ENCODE results near the gene EYA2.

EYA2 gene

DNA sequence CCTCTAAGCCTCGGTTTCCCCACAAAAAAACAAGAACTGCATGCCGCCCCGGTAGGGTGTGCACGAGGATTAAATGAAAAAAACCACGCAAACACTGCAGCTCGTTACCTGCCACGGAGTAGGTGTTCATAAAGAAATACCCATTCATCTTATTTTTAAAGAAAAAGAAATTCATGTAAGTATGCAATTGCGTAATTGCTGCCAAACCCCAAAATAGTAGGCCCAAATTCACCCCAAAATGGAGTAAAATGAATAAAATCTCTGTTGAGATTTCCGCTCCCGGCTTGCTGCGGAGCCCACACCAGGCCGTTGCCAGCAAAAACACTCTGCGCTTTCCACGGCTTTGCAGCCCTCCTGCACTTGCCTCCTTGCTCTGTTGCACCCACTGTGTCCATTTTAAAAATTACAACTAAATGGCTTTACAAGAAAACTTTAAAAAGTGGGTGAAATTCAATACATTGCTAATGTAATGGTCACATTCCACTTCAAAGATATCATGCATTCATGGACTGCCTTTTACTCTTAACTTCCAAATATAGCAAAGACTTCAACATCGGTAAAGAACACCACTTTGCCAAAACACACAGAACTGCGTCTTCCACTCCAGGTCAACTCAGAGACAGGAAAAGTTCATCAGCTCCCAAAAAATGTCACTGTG, 336.9 kb downstream of the EYA2 start:
- ChIA-PET CTCF (interaction anchor here (2.0 kb wide), 1 partner anchor 19 kb away, joined by 4 read pairs; no protein-coding TSS in a partner anchor), POLR2A (no interaction called here)
- Histone ChIP-seq H3K27ac (ENCODE audit: insufficient read depth in 1 of 2, low read depth in 1 of 2, low read length in 2 of 2, poor library complexity in 1 of 2, severe bottlenecking in 2 of 2) (no peak overlapping the region), H3K4me1 (ENCODE audit: control extremely low read depth in 1 of 4, control insufficient read depth in 4 of 4, insufficient read depth in 4 of 4, low read length in 3 of 4) (no peaks in the 10 kb centered on the region), H3K27me3 (replicated peaks in 2 of 5; ENCODE audit: control insufficient read depth in 4 of 5, insufficient read depth in 5 of 5, low read length in 4 of 5) (no peaks in the 10 kb centered on the region), H3K4me3 (ENCODE audit: control insufficient read depth in 1 of 7, extremely low read depth in 1 of 7, insufficient read depth in 4 of 7, low read depth in 2 of 7, low read length in 6 of 7) (no peak overlapping the region), H3K36me3 (ENCODE audit: control insufficient read depth in 4 of 4, insufficient read depth in 4 of 4, low read length in 3 of 4) (peaks cover 42 to 96% (median 67%) of the 10 kb centered on the region in 4 experiments), H3K9me3 (ENCODE audit: control extremely low read depth in 1 of 5, control insufficient read depth in 4 of 5, insufficient read depth in 2 of 5, low read depth in 1 of 5, low read length in 4 of 5) (no peaks in the 10 kb centered on the region)
- DNase-seq, result no peak
- 97% methylated on average over 12 of the region's 16 CpGs for WGBS (ENCODE audit: insufficient coverage)

DNA sequence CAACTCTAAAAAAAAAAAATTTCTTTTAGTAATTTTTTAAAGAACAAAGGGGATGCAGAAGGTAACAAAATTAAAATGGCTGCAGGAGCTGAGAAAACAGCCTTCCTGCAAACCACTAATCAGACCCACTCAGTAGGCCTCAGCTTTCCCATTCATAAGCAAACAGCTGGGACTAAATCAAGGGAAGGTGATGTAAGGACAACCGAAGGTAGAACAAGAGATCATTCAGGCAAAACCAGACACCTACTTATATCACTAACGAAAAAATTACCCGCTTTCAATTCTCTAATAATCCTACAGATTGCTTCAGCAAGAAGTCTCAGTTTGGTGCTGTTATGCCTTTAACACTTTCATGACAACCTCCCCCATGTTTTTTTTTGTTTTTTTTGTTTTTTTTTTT, 337.9 kb downstream of the EYA2 start:
- 94% methylated on average over 3 of the region's 3 CpGs for WGBS (ENCODE audit: insufficient coverage)
- Histone ChIP-seq H3K36me3 (ENCODE audit: control insufficient read depth in 4 of 4, insufficient read depth in 4 of 4, low read length in 3 of 4) (peaks cover 37 to 95% (median 63%) of the 10 kb centered on the region in 4 experiments), H3K27ac (ENCODE audit: insufficient read depth in 1 of 2, low read depth in 1 of 2, low read length in 2 of 2, poor library complexity in 1 of 2, severe bottlenecking in 2 of 2) (no peak overlapping the region), H3K4me1 (ENCODE audit: control extremely low read depth in 1 of 4, control insufficient read depth in 4 of 4, insufficient read depth in 4 of 4, low read length in 3 of 4) (no peaks in the 10 kb centered on the region), H3K9me3 (ENCODE audit: control extremely low read depth in 1 of 5, control insufficient read depth in 4 of 5, insufficient read depth in 2 of 5, low read depth in 1 of 5, low read length in 4 of 5) (no peaks in the 10 kb centered on the region), H3K4me3 (ENCODE audit: control insufficient read depth in 1 of 7, extremely low read depth in 1 of 7, insufficient read depth in 4 of 7, low read depth in 2 of 7, low read length in 6 of 7) (no peak overlapping the region), H3K27me3 (replicated peaks in 2 of 5; ENCODE audit: control insufficient read depth in 4 of 5, insufficient read depth in 5 of 5, low read length in 4 of 5) (no peaks in the 10 kb centered on the region)
- ChIA-PET CTCF (interaction anchor here (1.0 to 2.0 kb wide), 2 partner anchors 18 to 1388 kb away, joined by 4 read pairs; no protein-coding TSS in a partner anchor), POLR2A (no interaction called here)
- DNase-seq, result no peak

DNA sequence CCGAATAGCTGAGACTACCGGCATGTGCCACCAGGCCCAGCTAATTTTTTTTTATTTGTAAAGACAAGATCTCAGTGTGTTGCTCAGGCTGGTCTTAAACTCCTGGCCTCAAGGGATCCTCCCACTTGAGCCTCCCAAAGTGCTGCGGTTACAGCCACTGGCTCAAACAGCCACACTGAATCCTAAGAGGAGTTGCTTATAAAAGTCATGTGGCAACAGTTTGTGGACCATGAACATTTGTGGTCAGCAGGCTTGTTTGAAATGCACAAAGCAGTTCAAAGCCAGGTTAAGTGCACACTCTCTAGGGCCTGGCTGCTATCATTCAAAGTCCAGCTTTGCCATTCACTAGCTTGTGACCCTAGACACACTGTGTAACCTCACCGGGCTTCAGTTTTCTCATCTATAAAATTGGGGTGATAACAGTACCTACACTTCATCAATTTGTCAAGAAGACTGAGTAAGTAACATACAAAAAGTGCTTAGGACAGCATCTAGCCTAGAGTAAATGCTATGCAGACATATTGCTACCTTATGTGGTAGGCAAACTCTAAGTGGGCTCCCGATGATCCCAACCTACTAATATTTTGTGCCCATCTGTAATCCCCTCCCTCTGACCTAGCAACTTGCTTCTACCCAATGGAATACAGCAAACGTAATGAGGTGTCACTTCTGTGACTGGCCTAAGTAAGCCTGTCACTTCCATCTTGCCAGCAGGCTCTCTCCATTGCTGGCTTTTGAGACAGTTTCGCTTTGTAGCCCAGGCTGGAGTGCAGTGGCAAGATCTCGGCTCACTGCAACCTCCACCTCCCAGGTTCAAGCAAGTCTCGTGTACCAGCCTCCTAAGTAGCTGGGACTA, 338.9 kb downstream of the EYA2 start:
- ChIA-PET POLR2A (no interaction called here), CTCF (interaction anchor here (1.0 to 2.0 kb wide), 4 partner anchors 17 to 1387 kb away, joined by 3 to 4 read pairs (median 4); no protein-coding TSS in a partner anchor)
- no peak overlapping the region for H3K27ac ChIP-seq (ENCODE audit: insufficient read depth in 1 of 2, low read depth in 1 of 2, low read length in 2 of 2, poor library complexity in 1 of 2, severe bottlenecking in 2 of 2)
- peaks cover 39 to 96% (median 66%) of the 10 kb centered on the region in 4 experiments for H3K36me3 ChIP-seq (ENCODE audit: control insufficient read depth in 4 of 4, insufficient read depth in 4 of 4, low read length in 3 of 4)
- H3K4me3 ChIP-seq (ENCODE audit: control insufficient read depth in 1 of 7, extremely low read depth in 1 of 7, insufficient read depth in 4 of 7, low read depth in 2 of 7, low read length in 6 of 7), result no peak overlapping the region
- H3K27me3 ChIP-seq (replicated peaks in 2 of 5; ENCODE audit: control insufficient read depth in 4 of 5, insufficient read depth in 5 of 5, low read length in 4 of 5), result no peaks in the 10 kb centered on the region
- H3K4me1 ChIP-seq (ENCODE audit: control extremely low read depth in 1 of 4, control insufficient read depth in 4 of 4, insufficient read depth in 4 of 4, low read length in 3 of 4), result no peaks in the 10 kb centered on the region
- no peak for DNase-seq
- H3K9me3 ChIP-seq (ENCODE audit: control extremely low read depth in 1 of 5, control insufficient read depth in 4 of 5, insufficient read depth in 2 of 5, low read depth in 1 of 5, low read length in 4 of 5), result no peaks in the 10 kb centered on the region
- WGBS (ENCODE audit: insufficient coverage), result 90% methylated on average over 5 of the region's 9 CpGs

DNA sequence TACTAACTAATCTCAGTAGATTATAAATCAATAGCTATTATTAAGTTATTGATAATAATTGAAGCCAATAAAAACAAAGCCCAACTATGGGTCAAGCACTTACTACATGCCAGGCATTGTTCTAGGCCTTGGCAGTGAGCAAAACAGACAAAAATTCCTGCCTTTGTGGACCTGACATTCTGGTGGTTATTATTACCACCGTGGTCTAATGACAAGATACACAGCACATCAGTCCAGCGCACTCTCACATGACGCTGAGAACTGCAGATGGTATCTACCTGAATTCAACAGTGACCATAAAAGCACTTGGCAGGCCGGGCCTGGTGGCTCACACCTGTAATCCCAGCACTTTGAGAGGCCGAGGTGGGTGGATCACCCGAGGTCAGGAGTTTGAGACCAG, 340.5 kb downstream of the EYA2 start:
- no peak overlapping the region for H3K4me3 ChIP-seq (ENCODE audit: control insufficient read depth in 1 of 7, extremely low read depth in 1 of 7, insufficient read depth in 4 of 7, low read depth in 2 of 7, low read length in 6 of 7)
- POLR2A ChIA-PET, result interaction anchor here (0.6 kb wide), 1 partner anchor 342 kb away, joined by 7 read pairs; no protein-coding TSS in a partner anchor
- H3K27ac ChIP-seq (ENCODE audit: insufficient read depth in 1 of 2, low read depth in 1 of 2, low read length in 2 of 2, poor library complexity in 1 of 2, severe bottlenecking in 2 of 2), result no peak overlapping the region
- H3K9me3 ChIP-seq (ENCODE audit: control extremely low read depth in 1 of 5, control insufficient read depth in 4 of 5, insufficient read depth in 2 of 5, low read depth in 1 of 5, low read length in 4 of 5), result no peaks in the 10 kb centered on the region
- peaks cover 33 to 92% (median 66%) of the 10 kb centered on the region in 4 experiments for H3K36me3 ChIP-seq (ENCODE audit: control insufficient read depth in 4 of 4, insufficient read depth in 4 of 4, low read length in 3 of 4)
- H3K4me1 ChIP-seq (ENCODE audit: control extremely low read depth in 1 of 4, control insufficient read depth in 4 of 4, insufficient read depth in 4 of 4, low read length in 3 of 4), result no peaks in the 10 kb centered on the region
- no peaks in the 10 kb centered on the region for H3K27me3 ChIP-seq (replicated peaks in 2 of 5; ENCODE audit: control insufficient read depth in 4 of 5, insufficient read depth in 5 of 5, low read length in 4 of 5)
- CTCF ChIA-PET, result interaction anchor here (1.0 to 1.5 kb wide), 2 partner anchors 16 to 24 kb away, joined by 3 read pairs; no protein-coding TSS in a partner anchor
- 98% methylated on average over 6 of the region's 6 CpGs for WGBS (ENCODE audit: insufficient coverage)
- no peak for DNase-seq

DNA sequence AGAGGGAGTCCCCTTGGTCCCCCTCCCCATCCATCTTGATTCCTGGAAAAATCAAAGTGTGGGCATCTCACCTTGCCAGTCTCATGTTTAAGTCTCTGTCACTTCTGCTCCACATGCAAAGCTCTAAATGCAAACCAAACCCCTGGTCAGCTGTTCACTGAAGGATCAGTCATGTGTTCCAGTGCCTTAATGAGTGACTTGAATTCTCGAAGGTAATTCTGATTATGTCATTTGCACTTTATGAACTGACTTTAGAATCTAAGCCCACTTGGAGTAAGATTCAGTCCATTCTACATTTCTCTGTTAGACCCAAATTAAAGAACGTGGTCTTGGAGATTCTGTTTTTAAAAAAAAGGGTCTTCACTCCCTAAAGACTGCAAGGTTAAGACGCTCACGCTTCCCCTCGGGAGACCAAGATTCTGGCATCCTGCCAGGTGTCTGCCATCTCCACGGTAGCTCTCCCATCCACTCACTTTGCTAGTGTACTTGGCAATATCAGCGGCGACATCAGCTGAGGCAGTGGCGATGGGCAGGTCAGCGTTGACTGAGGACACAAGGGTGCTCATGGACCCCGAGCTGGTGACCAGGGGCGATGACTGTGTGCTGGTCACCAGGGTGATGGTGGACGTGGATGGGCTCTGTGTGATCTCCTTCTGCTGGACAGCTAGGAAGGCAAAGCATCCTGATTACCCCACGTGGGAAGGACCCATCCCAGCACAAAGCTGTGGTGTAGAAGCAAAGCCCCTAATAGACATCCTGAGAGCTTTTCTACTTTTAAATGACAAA, 341.4 kb downstream of the EYA2 start:
- ChIA-PET POLR2A (no interaction called here), CTCF (interaction anchor here (0.6 to 1.3 kb wide), 3 partner anchors 13 to 22 kb away, joined by 3 to 4 read pairs (median 3); no protein-coding TSS in a partner anchor)
- Histone ChIP-seq H3K36me3 (ENCODE audit: control insufficient read depth in 4 of 4, insufficient read depth in 4 of 4, low read length in 3 of 4) (peaks cover 33 to 83% (median 62%) of the 10 kb centered on the region in 4 experiments), H3K27me3 (replicated peaks in 2 of 5; ENCODE audit: control insufficient read depth in 4 of 5, insufficient read depth in 5 of 5, low read length in 4 of 5) (no peaks in the 10 kb centered on the region), H3K4me1 (ENCODE audit: control extremely low read depth in 1 of 4, control insufficient read depth in 4 of 4, insufficient read depth in 4 of 4, low read length in 3 of 4) (no peaks in the 10 kb centered on the region), H3K9me3 (ENCODE audit: control extremely low read depth in 1 of 5, control insufficient read depth in 4 of 5, insufficient read depth in 2 of 5, low read depth in 1 of 5, low read length in 4 of 5) (no peaks in the 10 kb centered on the region), H3K27ac (ENCODE audit: insufficient read depth in 1 of 2, low read depth in 1 of 2, low read length in 2 of 2, poor library complexity in 1 of 2, severe bottlenecking in 2 of 2) (no peak overlapping the region), H3K4me3 (ENCODE audit: control insufficient read depth in 1 of 7, extremely low read depth in 1 of 7, insufficient read depth in 4 of 7, low read depth in 2 of 7, low read length in 6 of 7) (no peak overlapping the region)
- DNase-seq, result no peak
- 93% methylated on average over 12 of the region's 14 CpGs for WGBS (ENCODE audit: insufficient coverage)

DNA sequence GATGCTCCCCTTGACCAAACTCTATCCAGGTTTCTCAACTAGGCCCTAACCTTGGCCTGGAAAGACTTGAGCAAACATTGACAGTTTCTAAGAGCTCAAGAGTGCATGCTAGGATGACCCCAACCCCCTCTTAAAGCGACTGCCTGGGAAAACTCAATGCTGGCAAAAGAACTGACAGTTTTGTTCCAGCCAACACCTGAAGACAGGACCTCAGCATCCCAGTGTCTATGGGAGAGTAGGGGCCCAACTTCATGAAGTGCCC, 341.9 kb downstream of the EYA2 start:
- CTCF ChIA-PET, result interaction anchor here (1.2 to 1.3 kb wide), 2 partner anchors 15 to 23 kb away, joined by 3 to 4 read pairs; no protein-coding TSS in a partner anchor
- Histone ChIP-seq H3K4me3 (ENCODE audit: control insufficient read depth in 1 of 7, extremely low read depth in 1 of 7, insufficient read depth in 4 of 7, low read depth in 2 of 7, low read length in 6 of 7) (no peak overlapping the region), H3K27ac (ENCODE audit: insufficient read depth in 1 of 2, low read depth in 1 of 2, low read length in 2 of 2, poor library complexity in 1 of 2, severe bottlenecking in 2 of 2) (no peak overlapping the region), H3K27me3 (replicated peaks in 2 of 5; ENCODE audit: control insufficient read depth in 4 of 5, insufficient read depth in 5 of 5, low read length in 4 of 5) (no peaks in the 10 kb centered on the region), H3K9me3 (ENCODE audit: control extremely low read depth in 1 of 5, control insufficient read depth in 4 of 5, insufficient read depth in 2 of 5, low read depth in 1 of 5, low read length in 4 of 5) (no peaks in the 10 kb centered on the region), H3K36me3 (ENCODE audit: control insufficient read depth in 4 of 4, insufficient read depth in 4 of 4, low read length in 3 of 4) (peaks cover 37 to 82% (median 57%) of the 10 kb centered on the region in 4 experiments), H3K4me1 (ENCODE audit: control extremely low read depth in 1 of 4, control insufficient read depth in 4 of 4, insufficient read depth in 4 of 4, low read length in 3 of 4) (no peaks in the 10 kb centered on the region)
- POLR2A ChIA-PET, result no interaction called here
- WGBS (ENCODE audit: insufficient coverage), result 100% methylated on average over 1 of the region's 1 CpG
- DNase-seq, result no peak

Measured in common myeloid progenitor, CD34-positive (primary cell).